HG02571 (cell line): ENCODE data around the gene ITPR1.

Source experiments
- ATAC-seq: cut with Tn5 transposase; IDR thresholded peaks from one replicate; pipeline ENCODE4 v1.9.1; 2021; ENCODE audit warnings: mild to moderate bottlenecking, moderate library complexity; ENCODE audit not compliant: unreplicated experiment

The ITPR1 gene

DNA sequence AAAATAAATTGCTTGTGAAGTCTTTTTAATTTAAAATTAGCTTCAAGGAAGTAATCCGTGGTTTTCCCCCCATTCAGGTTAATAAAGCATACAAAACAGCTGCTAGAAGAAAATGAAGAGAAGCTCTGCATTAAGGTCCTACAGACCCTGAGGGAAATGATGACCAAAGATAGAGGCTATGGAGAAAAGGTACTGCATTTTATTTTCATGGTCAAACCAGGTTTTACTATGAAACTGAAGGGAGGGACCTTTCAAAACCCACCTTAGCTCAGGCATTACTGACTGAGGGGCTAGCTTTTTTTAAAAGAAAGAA is 218.5 kb downstream of the ITPR1 start:
- peak; percentile 15 for ATAC-seq

DNA sequence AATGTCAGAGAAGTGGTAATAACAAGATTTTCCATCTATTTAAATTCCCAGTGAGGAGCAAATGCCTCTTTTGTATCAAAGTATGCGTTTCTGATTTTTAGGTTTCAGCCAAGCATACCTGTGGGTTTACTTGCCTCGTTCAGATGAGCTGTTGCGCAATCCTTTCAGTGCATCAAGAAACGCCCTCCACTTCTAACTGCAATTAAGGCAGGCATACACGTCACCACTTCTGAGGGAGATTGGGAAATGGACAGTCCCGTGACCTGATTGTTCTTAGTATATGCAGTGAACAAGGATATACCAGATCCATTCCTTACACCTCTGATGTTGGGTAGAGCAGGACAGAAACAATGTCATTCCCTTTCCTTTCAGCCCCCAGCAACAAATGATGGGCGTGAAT is 219.0 kb downstream of the ITPR1 start:
- no peak for ATAC-seq

DNA sequence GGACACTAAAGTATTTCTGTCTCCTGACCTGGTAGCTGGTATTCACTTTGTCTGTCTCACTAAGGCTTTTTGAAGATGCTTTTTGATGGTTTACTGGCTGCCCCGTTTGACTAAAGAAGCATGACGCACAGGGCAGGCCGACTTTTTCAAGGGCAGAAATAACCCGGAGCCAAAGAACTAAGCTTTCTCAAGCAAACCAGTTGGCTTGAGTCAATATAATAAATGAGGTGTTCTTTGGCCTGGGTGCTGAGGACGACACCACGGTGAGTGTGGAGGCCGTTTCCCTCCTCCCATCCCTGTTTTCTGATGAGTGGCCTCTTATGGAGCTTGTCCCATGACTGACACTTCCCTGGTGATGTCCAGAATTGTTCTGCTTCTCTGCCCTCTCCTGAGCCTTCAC is 220.9 kb downstream of the ITPR1 start:
- ATAC-seq = no peak

DNA sequence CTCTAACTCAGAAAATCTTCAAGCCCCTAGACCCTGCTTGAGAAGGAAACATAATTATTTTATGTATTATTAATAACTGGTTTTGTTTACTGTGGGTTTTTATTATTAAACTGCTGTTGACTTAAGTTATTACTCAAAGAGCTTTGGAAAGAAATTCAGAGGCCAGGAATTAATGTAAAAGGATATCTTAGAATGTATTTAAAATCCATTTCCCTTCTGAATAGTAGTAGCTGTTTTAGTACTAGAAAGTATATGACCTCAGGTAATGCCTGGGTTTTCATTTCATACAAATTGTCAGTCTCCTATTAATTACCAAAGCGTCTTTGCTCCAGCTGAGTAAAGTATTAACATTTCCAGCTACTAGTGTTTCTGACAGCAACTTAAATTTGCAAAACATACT is 223.1 kb downstream of the ITPR1 start:
- no peak for ATAC-seq

DNA sequence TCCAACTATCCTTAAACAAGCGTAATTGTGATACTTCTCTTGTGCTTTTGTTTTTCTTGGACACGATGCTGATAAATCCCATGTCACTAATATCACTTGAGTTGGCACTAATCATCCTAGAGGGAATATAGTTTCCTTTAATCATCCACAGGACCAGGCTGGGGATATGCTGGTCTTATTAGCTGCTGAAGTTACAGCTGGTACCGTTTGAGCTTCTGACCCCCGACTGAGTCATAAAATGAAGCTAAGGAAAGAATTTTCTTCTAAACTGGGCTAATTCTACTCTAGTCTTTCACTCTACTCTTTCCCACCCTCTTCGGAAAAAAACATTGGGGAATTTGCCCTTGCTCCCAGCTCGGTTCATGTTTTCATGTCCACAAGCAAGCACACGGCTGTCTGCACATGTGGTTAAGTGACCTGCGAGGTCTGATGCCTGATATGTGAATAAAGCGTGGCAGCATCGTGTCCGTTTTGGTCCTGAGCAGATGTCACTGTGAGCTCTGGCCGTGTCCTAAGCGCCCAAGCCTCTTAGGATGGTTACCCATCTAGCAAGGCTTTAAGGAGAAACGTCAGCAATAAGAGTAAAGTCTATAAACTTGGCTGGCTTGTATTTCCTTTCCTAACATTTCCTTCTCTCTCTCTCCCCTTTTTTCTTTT is 223.7 kb downstream of the ITPR1 start:
- no peak for ATAC-seq

DNA sequence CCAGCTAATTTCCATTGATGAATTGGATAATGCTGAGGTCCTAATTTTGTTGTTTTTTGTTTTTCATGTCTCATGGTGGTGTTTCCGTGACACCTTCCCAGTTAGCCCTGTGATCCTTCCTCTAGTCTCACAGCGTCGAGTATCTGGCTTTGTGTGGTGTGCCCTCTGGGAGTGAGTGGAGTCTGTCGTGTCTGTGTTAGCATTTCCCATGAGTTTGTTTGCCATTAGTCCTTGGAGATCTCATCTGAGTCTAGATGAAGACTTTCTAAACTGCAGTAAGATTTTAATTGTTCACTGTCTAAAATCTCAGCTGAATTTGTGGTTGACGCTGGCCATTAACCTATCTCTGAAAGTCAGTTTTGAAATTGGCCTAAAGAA is 224.2 kb downstream of the ITPR1 start:
- no peak for ATAC-seq

DNA sequence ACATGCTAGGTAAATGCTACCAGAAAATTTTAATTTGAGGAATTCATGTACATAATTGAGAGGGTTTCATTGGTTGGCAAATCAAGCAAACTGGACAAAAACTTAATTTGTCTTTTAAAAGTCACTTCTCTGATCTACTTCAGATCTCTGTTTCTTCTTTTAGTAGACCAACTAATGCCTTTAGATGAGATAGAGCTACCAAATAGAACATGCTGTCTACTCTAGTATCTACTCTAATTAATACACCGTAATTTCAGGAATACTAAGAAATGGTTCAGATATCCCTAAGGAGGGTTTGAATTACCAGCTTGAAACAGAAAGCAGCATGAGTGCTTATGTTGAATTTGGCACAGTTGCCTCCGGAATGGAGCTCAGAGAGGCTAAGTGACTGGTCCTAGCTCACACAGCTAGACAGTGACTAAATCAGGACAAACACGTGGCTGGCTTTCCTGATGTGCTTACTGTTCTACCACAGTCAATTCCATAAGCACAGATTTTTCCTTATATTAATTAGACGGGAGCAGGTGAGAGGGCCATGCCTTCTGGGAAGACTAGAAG is 225.1 kb downstream of the ITPR1 start:
- ATAC-seq = no peak

DNA sequence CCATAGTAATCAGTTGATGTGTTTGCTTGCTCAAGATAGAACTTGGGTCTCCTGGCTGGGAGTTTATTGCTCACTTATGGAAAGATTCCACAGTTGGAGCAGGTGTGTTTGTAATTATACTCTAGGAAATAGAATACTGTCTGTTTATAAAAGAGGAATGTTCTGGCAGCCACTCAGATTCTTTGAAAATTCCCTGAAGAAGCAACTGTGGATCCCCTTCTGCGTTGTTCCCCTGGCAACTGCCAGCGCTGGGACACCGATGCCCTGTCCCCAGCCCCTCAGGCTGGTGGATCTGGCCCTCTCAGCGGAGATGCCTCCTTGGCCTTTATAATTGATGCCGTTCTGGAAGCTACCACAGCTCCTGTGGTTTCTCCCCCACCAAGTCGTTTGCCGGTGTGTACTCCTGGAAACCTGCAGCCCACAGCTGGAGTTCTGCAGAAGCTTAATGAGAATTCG is 225.9 kb downstream of the ITPR1 start:
- ATAC-seq = no peak

DNA sequence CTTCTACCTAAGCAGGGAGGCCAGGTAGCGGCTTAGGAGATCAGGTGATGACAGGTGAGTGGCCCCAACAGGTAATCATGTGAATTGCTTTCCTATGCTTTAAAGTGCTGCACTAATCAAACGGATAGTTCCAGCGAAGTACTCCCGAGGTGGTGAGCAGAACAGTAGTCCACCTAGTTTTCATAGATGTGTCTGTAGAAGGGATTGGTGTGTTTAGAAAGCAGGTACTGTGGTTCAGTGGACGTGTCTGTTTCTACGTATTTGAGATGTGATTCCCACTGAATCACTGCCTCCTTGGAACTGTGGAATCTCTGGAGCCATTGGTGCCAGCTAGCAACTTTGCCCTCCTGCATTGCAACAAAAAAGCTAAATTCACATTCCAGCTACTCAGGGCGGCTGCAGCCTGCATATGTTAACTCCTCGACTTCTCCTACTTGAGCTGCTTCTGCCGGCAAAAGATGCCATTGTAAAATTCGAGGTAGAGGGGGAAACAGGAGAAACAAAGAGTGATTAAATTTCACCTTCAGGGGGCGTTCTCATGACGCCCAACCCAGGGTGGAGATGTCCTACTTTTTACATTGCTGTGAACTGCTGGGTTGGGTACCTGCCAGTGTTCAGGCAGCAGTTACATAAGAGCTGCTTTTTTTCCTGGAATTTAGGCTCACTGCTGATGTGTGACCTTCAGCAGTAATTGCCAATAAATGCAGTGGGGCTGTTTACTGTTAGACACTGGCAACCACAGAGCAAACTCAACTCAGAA is 227.3 kb downstream of the ITPR1 start:
- ATAC-seq = no peak

DNA sequence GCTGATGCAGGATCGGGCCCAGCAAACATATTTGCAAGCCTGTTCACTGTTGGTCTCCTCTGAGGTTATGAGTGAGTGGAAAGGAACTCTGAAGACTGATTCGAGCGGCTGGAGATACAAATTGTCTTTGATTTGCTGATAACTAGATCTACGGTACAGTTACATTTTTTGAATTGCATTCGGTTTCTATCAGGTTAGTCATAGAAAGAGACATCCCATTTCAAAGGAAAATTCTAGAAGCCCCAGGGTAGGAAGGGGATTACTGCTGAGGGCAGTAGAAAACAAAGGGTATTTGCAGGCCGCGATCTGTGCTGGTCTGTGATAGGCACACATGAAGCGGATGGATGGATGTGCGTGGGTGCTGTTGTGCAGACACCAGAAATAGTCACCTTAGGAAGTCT is 228.4 kb downstream of the ITPR1 start:
- no peak for ATAC-seq

DNA sequence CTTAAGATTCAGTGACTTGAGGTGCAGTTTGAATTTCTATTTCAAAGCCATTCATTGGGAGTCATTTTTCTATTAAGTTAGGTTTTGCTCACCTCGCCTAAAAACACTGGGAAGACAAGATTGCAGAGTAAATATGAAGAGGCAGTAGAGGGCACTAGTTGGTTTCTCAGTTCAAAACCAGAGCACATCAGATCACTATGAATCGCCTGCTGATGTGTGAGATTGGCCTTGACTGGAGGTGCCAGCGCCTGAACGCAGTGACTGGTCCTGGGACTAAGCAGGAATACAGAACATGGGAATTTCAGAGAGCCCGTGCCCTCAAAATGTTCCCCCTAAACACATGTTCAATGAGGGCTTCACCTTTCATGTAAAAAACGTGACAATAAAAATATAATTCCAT is 229.0 kb downstream of the ITPR1 start:
- no peak for ATAC-seq

DNA sequence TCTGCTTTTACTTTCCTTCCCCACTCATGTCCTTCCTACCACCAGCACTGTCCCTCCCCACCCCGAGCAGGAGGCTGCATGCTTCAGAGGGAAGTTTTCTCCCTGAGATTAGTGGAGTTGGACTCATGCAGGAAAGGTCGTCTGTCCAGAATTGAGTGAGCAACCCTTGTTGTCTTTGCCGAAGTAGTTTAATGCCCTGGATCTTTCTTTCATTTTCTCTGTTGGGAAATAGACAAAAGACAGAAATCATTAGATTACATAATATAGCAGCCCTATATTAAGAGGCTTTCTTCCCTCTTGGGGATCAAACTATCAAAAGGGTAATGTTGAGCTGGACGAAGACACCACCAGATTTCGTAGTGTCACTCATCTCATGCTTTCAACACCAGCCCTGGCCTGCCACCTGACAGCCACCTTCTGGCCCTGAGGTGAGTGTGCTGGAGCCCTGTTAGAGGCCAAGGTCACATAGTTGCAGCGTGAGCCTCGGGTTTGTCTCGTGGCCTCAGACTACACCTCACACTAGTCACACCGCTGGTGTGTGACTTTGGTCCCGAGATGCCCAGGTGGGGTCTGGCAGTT is 231.0 kb downstream of the ITPR1 start:
- no peak for ATAC-seq

DNA sequence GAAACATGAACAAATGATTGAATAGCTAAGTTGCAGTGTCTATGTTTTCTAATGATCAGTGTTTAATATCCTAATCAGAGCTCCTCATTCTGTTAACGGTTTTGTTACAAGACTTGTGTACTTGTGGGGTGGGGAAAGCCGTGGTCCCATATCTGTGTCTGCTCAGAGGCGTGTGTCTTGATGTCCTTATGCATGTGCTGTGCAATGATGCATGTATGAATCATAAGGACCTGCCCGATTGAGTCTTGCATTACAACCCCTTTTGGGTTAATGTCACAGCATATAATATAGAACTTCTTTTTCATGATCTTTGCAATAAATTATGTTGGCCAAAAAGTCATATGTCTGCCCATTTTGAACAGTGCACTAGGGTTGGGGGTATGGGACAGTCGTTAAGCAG is 233.4 kb downstream of the ITPR1 start:
- ATAC-seq = no peak

DNA sequence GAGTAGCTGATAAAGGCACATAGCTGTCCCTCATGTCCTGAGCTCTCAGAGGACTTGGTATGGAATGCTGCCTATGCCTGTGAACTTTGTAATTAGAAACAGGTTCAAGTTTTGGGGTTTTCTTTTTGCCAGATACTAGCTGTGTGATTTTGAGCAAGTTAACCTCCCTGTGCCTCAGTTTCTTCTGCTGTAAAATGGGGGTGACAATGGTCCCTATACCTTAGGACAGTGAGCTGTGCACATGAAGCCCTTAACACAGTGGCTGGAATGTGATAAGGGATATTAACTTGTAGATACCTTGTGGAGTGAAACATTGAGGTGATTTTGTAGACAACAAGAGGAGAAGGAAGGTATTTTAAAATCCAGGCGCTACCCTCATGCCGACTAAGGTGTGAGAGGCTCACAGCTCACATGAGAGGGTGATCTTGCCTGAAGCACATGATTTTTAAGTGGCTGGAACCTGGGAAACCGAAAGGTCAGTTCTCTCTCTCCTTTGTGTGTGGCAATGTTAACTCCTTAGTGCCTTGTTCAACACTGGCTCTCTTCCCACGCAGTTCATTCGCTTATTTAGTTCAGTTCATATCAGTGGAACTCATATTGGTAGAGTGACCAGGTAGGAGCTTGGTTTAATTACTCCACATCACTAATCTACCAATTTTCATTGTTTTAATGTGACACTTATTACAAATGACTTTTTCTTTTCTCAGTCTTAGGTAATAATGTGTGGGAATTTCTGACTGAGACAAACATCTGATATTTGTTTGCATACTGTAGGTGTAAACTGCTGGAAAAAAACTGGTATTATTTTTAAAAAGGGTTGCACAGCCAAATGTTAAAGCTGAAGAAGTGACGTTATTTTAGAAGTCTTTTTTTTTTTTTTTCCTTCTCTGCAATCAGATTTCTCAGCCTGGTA is 236.2 kb downstream of the ITPR1 start:
- ATAC-seq = no peak

DNA sequence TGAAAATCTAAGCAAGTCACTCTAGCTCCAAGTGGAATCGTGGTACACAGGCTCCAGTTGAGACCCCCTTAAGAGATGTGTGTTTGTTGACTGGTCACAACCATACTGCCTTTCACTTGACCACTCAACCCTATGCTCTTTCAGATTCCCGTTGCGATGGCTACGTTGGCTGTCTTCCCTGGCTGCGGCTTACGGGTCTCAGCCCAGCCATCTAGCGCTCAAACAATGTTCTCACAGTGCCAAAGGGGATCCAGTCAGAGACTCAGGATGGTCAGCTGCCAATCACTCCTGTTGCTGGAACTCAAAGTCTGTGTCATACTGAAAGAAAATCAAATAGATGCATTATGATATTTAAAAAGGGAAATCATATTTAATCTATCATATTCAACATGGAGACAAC is 237.6 kb downstream of the ITPR1 start:
- no peak for ATAC-seq

DNA sequence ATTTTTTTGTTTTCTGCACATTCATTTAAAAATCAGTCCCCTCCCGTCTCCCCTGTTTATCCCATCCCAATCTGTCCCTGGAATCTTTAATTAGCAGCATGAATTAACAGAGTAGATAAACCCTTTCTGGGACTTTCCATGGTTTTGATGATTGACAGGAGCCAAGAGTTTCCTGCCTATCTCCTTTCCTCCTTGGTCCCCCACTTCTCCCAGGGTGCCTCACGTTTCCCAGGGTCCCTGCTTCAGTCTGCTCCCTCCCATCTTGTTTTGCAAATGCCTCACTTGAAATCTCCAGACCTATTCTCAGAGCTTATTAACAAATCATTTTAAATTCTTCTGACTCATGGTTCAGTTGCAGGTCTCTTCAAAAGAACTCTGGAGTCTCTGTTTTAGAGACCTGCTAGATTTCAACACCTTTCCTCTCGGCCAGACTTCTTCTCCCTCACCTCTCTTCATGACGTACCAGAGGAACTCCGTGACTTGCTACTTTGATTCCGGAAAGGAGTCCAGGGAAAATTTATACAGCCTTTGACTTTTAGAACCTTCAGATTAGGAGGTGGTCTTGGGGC is 238.5 kb downstream of the ITPR1 start:
- ATAC-seq = no peak

DNA sequence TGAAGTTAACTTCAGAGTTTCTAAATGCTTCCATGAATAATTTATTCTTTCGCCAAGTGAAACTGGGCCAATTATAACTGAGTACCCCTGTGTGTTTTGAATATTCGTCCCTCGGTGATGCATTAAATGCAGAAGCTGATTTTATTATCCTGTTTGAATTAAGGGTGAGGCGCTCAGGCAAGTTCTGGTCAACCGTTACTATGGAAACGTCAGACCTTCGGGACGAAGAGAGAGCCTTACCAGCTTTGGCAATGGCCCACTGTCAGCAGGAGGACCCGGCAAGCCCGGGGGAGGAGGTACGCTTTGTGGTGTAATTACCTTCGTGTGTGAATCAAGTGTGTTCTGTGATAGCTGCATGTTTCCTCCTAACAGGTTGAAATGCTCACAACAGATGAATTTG is 239.8 kb downstream of the ITPR1 start:
- ATAC-seq = no peak

DNA sequence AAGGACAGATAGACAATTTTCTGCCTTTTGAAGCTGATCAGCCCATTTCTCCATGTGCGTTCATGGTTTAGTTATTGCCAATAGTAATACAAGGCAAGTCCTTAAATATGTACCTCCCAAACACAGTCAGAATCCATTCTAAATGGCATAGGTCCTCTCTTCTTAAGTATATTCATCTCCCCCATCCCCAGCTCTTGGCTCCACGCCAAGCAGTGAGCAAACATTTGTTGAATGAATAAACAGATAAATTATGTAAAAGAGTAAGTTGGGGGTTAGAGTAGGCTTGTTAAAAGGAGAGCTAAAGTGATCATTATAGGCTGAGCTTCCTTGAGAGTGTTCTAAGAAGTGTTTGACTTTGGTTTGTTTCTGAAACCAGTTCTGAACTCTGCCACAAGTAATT is 241.3 kb downstream of the ITPR1 start:
- no peak for ATAC-seq

DNA sequence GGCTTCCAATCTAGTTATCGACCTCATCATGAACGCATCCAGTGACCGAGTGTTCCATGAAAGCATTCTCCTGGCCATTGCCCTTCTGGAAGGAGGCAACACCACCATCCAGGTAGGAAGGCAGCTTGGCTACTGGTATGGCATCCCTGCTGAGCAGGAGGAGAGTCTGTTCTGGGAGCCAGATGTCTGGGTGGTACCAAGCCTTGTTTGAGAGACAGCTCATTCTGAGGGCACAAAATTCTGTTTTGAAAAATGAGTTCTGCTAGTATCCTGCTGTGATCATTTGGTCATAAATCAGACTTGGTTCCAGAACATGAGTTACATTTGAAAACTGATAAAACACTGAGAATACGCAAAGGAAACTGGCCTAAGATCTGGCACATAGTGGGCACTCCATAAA is 242.1 kb downstream of the ITPR1 start:
- ATAC-seq = no peak

DNA sequence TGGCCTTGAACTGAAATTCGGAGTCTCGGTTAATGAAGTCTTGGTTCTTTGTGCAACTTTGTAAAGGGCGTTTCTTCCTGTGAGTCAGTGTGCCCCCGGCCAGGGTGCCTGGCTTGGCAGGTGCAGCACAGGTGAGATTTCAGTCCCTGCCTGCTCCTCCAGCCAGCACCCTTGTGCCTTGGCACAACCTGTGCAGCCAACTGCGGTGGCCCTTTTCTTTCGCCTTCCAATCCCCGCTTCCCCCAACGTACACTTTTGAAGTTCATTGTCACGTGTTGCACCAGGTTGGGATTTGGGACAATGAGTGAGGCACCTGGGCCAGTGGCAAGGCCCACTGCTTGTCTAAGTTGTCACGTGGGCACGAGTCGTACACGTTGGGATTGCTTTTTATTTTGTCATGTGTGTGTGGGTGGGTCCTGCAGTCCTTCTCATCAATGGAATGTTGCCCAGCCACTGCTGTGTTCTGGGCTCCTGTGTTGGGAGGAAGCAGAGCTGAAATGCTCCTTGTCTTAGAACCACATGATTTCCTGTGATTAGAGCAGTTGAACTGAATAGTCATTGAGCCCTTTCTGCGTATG is 243.2 kb downstream of the ITPR1 start:
- no peak for ATAC-seq
